Measurements from ENCODE around the gene NT5DC4. TPM values are rescaled to one million over a fixed set of nuclear protein-coding genes. Genes with fewer than 3 reads are reported as not detected.

Gene NT5DC4
- total and polyA plus RNA-seq, 2 of the 4 experiments (the other 2 are of a cell fraction), result not detected

GRCh38 chr2:112686348-112687217 is 34.2 kb upstream of the NT5DC4 start:
- WGBS, 2 experiments (ENCODE audit: extremely low coverage in 2 of 2, insufficient read length in 1 of 2), result 82% methylated on average over 7 of the region's 15 CpGs; no CpG with 5 or more reads in 1 of the 2 experiments
- TF ChIP-seq, protein P1, sequence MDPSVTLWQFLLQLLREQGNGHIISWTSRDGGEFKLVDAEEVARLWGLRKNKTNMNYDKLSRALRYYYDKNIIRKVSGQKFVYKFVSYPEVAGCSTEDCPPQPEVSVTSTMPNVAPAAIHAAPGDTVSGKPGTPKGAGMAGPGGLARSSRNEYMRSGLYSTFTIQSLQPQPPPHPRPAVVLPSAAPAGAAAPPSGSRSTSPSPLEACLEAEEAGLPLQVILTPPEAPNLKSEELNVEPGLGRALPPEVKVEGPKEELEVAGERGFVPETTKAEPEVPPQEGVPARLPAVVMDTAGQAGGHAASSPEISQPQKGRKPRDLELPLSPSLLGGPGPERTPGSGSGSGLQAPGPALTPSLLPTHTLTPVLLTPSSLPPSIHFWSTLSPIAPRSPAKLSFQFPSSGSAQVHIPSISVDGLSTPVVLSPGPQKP (IDR thresholded peaks at IDR 0.05; ENCODE audit: borderline replicate concordance, low read depth, low read length), result no peak
- no peak for TF ChIP-seq FOS (IDR thresholded peaks at IDR 0.05; ENCODE audit: low read depth, low read length)
- no peak for TF ChIP-seq RFX5 (IDR thresholded peaks at IDR 0.05; ENCODE audit: low read depth, low read length)
- TF ChIP-seq CHD1 (IDR thresholded peaks at IDR 0.05; ENCODE audit: low read depth, low read length), result no peak
- no peak for TF ChIP-seq BHLHE40 (IDR thresholded peaks at IDR 0.05; ENCODE audit: low read depth, low read length)
- TF ChIP-seq RAD21 (IDR thresholded peaks at IDR 0.05; ENCODE audit: low read length), result no peak
- TF ChIP-seq POLR2A (IDR thresholded peaks at IDR 0.05; ENCODE audit: low read depth, low read length), result no peak
- no peak for TF ChIP-seq SMC3 (IDR thresholded peaks at IDR 0.05; ENCODE audit: low read depth, low read length)
- TF ChIP-seq, protein P2, sequence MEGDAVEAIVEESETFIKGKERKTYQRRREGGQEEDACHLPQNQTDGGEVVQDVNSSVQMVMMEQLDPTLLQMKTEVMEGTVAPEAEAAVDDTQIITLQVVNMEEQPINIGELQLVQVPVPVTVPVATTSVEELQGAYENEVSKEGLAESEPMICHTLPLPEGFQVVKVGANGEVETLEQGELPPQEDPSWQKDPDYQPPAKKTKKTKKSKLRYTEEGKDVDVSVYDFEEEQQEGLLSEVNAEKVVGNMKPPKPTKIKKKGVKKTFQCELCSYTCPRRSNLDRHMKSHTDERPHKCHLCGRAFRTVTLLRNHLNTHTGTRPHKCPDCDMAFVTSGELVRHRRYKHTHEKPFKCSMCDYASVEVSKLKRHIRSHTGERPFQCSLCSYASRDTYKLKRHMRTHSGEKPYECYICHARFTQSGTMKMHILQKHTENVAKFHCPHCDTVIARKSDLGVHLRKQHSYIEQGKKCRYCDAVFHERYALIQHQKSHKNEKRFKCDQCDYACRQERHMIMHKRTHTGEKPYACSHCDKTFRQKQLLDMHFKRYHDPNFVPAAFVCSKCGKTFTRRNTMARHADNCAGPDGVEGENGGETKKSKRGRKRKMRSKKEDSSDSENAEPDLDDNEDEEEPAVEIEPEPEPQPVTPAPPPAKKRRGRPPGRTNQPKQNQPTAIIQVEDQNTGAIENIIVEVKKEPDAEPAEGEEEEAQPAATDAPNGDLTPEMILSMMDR (conservative IDR thresholded peaks at IDR 0.05; ENCODE audit: low read depth, low read length), result no peak
- no peak for TF ChIP-seq MAFK (IDR thresholded peaks at IDR 0.05; ENCODE audit: low read depth, low read length)
- TF ChIP-seq CEBPB (IDR thresholded peaks at IDR 0.05; ENCODE audit: low read depth, low read length), result no peak
- TF ChIP-seq MXI1 (IDR thresholded peaks at IDR 0.05; ENCODE audit: borderline replicate concordance, low read depth, low read length), result no peak
- TF ChIP-seq, protein P3, sequence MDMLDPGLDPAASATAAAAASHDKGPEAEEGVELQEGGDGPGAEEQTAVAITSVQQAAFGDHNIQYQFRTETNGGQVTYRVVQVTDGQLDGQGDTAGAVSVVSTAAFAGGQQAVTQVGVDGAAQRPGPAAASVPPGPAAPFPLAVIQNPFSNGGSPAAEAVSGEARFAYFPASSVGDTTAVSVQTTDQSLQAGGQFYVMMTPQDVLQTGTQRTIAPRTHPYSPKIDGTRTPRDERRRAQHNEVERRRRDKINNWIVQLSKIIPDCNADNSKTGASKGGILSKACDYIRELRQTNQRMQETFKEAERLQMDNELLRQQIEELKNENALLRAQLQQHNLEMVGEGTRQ (IDR thresholded peaks at IDR 0.05; ENCODE audit: low read depth, low read length), result no peak
- TF ChIP-seq RCOR1 (IDR thresholded peaks at IDR 0.05; ENCODE audit: insufficient replicate concordance, low read length), result no peak
- no peak for TF ChIP-seq NFE2L2 (IDR thresholded peaks at IDR 0.05; ENCODE audit: low read depth, low read length)

More at GRCh38 chr2:112686348-112687217, 34.2 kb upstream of the NT5DC4 start:
- no peak overlapping the region for H4K91ac ChIP-seq (ENCODE audit: insufficient read depth, low read depth, low read length)
- H3K18ac ChIP-seq (ENCODE audit: low read depth, low read length), result no peak overlapping the region
- H3K27me3 ChIP-seq (ENCODE audit: control insufficient read depth, insufficient read depth, low read length), result no peaks in the 10 kb centered on the region
- intact Hi-C loops (cut with micrococcal nuclease) (no loop called here), dilution Hi-C loops (cut with HindIII; ENCODE audit: low sequenced_read_pairs, unreplicated experiment) (no loop called here), in situ Hi-C loops (cut with MboI; ENCODE audit: low sequenced_read_pairs) (no loop called here)
- no peak overlapping the region for H4K5ac ChIP-seq (ENCODE audit: low read depth, low read length)
- H4K8ac ChIP-seq (ENCODE audit: low read depth in 2 of 2, low read length in 2 of 2), result no peak overlapping the region
- H3K27ac ChIP-seq (ENCODE audit: insufficient read depth, low read length), result no peak overlapping the region
- no peak overlapping the region for H2BK5ac ChIP-seq (ENCODE audit: low read depth, low read length, poor library complexity, severe bottlenecking)
- H3K9me3 ChIP-seq (ENCODE audit: control insufficient read depth, insufficient read depth, low read length), result no peaks in the 10 kb centered on the region
- ChIA-PET CTCF (no interaction called here), POLR2A (ENCODE audit: unreplicated experiment) (no interaction called here)
- H3K36me3 ChIP-seq (ENCODE audit: control insufficient read depth, insufficient read depth, low read length), result no peaks in the 10 kb centered on the region
- no peak overlapping the region for H2BK20ac ChIP-seq (ENCODE audit: low read depth, low read length)
- H3K4me1 ChIP-seq (ENCODE audit: control insufficient read depth, insufficient read depth, low read length), result peaks cover 1% of the 10 kb centered on the region; the same call in 1 of the 2 replicates
- H2BK120ac ChIP-seq (ENCODE audit: low read depth, low read length), result no peak overlapping the region
- H3K56ac ChIP-seq (ENCODE audit: extremely low read depth, insufficient read depth, low read length), result no peak overlapping the region
- peaks cover 7% of the 10 kb centered on the region for H3K9me1 ChIP-seq (ENCODE audit: insufficient read depth, low read length)
- H3K4ac ChIP-seq (ENCODE audit: low read depth, low read length), result no peak overlapping the region
- no peak overlapping the region for H2AK9ac ChIP-seq (replicated peaks; ENCODE audit: low read depth, low read length, poor library complexity)
- no peak overlapping the region for H3K14ac ChIP-seq (replicated peaks; ENCODE audit: low read depth, low read length)
- no peak overlapping the region for H2AFZ ChIP-seq (replicated peaks; ENCODE audit: low read length, poor library complexity)
- H2BK15ac ChIP-seq (ENCODE audit: low read depth, low read length), result no peak overlapping the region
- H3K9ac ChIP-seq (ENCODE audit: low read depth, low read length), result no peak overlapping the region
- no peaks in the 10 kb centered on the region for H3K79me1 ChIP-seq (ENCODE audit: low read depth in 1 of 2, low read length in 2 of 2)
- ATAC-seq (ENCODE audit: low read depth), result no peak
- no peak overlapping the region for H3K4me2 ChIP-seq (ENCODE audit: low read depth, low read length)
- no peak overlapping the region for H3K23ac ChIP-seq (ENCODE audit: low read depth, low read length)
- BruUV-seq (replicated peaks), result no TSS peak
- no peak overlapping the region for H2AK5ac ChIP-seq (ENCODE audit: low read depth, low read length)
- no peaks in the 10 kb centered on the region for H4K20me1 ChIP-seq (ENCODE audit: insufficient read depth, low read length)
- no peak for DNase-seq
- H3K4me3 ChIP-seq (ENCODE audit: insufficient read depth, low read depth, low read length), result no peak overlapping the region

Data from IMR-90 (cell line).